ENCODE measurements around the gene AK8.

The AK8 gene

DNA sequence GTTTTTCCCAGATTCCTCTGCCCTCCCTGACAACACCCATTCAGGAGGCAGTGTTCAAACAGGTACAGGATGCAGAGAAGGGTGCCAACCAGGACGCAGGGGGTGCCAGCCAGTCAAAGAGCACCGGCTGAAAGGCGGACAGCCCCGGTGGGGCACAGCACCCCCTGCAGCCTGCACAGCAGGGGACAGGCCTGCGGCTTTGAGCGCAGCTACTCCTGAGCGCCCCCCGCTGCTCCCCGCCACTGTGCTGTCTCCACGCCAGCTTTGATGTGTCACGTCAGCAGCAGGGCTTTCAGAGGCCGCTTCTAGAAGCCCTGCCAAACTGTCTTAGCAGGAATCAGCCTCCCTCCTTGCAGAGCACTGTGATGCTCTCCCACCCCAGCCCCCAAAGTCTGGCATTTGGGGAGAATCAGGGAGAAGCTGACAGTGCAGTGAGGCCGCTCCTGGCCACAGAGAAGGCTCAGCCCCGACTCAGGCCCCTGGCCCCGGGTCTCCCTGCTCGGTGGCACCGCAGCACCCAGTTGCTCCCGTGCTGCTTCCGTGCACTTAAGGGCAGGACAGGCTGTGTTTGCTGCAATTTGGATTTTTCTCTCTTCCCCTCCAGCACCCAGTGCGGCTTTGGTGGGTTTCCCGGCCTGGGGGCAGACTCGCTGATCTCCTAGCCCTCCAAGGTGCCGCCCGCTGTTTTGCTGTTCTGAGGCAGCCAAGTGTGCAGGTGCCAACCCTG is 20.3 kb downstream of the AK8 start:
- peak; percentile 64 for DNase-seq

DNA sequence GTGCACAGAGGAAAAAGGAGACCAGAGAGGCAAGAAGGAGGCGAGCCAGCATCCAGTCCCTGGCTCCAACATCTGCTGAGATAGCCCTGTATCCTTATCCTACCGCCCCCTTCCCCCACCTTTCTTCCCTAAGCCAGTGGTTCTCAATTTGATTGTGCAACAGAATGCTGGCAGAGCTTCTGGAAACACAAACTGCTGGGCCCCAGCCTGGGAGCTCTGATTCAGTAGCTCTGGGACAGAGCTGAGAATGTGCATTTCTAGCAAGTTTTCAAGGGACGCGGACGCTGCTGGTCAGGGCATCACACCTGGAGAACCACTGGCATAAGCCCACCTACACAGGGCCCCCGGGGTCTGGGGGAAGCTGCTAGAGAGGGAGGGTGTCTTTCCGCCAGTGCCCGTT is 21.1 kb downstream of the AK8 start:
- DNase-seq = peak; percentile 80

DNA sequence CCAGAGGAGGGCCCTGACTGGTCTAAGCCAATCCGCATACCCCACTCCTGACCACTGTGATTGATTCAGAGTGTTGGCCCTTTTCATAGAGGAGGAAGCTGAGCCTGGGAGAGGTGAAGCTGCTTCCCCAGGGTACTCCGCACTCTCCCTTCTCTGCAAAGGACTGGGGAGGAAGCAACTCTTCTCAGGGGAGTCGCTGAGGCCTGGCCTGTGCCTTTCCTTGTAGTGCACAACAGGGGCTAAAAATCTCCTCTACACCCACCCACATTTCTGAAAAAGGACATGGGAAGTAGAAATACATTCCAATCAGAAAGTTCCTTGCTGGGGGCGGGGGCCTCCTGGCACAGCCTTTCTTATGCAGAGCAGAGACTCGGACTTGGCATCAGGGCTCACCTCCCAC is 22.2 kb downstream of the AK8 start:
- no peak for DNase-seq

DNA sequence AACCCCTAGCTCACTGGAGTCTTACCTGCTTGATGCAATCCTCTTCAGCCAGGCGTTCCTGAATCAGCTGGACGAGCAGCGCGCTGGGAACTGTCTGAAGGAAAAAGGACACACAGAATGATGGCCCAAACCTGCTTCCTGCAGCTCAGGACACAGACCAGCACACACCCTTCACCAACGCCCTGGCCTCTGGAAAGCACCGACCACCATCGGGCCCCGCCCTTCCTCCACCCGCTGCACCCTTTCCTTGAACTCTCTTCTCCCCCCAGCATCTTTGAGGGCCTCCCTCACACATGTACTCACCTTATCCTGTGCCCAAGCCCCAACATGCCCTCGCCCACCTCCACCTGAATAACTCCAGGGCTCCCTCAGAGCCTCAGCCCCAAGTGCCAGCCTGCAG is 23.3 kb downstream of the AK8 start:
- DNase-seq = no peak

DNA sequence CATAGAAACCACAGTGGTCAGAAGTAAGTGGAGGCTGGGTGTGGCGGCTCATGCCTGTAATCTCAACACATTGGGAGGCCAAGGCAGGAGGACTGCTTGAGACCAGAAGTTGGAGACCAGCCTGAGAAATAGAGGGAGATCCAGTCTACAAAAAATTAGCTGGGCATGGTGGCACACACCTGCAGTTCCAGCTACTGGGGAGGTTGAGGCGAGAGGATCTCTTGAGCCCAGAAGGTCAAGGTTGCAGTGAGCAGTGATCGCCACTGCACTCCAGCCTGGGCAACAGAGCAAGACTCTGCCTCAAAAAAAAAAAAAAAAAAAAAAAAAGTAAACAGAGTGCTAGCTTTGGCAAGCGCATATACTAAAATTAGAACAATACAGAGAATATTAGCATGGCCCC is 24.6 kb downstream of the AK8 start:
- DNase-seq = no peak

DNA sequence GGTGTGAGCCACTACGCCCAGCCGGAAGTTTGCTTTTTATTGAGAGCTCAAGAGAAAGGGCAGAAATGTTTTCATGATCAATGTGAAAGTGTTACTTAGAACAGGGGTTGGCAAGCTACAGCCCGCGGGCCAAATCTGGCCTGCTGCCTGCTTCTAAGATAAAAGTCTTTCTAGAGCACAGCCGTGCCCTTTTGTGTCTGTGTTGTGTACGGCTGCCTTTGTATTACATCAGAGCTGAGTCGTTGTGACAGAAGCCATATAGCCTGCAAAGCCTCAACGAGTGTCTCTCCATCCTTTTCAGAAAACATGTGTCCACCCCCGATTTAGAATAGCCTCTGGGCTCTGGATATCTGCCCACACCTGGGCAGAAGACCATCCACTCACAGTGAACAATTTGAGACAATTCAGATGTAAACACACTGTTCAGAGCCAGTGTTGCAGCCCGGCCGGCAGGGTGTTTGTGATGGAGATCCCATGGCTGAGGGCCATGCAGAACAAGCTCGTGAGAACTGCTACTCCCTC is 28.8 kb downstream of the AK8 start:
- DNase-seq = no peak

DNA sequence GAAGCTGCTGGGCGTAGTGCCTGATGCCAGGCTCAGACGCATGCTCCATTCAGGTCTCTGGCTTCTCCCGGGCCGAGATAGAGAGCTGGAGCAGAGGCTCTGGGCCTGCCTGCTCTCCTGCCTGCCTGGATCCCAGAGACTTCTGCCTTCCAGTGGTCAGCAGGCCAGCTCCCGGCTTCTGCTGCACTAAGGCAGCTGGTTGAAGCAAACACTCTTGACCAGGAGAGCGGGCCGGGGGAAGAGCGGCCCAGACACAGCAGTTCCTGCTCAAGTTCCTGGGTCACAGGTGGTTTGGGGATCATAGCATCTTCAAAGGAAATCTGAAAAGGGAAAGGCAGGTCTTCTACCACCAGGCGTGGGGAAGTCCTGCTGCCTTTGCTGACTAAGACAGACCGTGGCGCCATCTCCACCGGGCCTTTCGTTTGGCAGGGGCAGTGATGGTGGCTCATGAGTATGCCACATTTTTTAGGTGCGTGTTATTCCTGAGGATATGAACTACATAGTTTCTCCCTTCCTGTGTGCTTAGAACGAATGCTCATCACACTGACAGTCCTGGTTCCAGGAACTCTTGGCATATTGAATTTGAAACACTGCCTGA is 31.1 kb downstream of the AK8 start:
- no peak for DNase-seq

DNA sequence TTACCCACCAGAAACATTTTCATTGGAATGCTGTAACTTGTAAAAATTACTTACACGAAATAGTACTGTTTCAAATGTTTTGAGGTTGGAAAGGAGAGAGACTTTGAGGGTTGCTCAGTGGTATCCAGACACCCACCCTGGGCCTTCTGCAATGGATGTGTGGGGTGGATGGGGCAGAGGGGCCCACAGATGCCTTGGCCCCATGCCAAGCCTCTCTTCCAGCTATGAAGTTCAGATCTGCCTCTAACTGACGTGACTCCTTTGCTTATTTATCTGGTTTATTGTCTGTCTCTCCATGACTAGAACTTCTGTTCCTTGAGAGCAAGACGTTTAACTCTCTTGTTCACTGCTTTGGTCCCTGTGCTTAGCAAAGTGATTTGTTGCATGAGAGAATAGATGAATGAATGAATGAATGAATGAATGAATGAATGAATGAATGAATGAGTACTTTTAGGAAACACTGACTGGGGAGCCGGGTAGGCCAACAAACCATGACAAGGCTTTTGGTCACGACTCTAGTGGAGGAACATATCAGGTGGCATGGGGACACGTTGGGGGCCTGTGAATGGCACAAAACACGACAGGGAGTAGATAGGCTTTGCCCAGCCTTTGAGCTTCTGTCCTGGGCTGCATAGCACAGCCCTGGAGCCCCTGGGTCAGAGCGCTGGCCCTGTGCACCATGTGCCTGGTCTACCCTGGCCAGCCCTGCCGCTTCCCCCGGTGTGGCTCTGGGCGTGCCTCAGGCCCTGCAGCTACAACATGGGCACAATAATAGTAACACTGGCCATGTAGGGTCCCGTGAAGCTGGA is 31.8 kb downstream of the AK8 start:
- no peak for DNase-seq

DNA sequence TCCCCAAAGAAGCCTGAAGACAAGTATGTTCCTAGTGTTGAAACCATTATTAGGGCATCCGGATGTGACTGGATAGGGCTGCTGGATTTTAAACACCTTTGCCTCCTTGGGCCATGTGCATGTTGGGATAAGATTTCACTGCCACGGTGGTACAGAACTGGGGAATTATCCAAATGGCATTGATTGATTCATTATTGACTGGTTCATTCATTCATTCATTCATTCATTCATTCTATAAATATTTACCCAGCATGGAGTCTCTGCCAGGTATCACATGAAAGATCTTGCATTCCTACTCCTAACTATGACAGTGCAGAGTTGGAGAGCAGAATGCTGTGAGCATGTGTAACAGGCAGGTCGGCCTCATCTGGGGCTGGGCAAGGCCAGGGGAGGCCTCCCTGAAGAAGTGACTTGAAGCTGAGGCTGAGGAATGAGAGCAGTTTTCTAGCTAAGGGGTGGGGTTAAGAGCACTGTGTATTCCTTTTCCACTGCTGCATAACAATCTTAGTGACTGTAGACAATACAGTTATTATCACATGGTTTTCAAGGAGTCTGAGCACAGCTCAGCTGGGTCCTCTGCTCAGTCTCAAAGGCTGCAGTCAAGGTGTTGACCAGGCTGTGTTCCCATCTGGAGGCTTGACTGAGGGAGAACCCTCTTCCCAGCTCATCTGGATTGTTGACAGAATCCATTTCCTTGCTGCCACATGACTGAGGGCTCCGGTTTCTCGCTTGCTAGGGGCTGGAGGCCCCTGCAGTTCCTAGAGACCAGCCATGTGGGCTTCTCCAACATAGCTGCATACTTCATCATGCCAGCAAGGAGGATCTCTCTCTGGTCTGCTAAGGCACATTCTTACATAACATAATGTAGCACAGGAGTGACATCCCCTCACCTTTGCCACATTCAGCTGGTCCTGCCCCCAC is 35.7 kb downstream of the AK8 start:
- no peak for DNase-seq

DNA sequence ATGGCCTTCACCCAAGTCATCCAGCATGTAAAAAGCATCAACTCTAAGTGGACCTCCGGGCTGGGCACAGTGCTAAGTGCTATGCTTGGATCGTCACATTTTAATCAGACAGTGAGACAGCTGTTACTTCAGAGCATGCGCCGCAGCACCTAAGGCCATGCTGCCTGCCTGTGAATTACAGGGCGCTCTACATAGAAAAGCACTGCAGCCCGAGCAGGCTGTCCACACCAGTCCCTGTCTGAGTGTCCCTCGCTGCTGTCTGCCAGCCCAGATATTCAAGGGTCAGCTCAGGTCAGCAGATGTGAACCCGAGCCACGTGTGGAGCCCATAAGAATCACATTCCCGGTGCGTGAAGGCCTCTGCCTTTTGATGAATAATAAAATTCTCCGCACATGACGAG is 37.1 kb downstream of the AK8 start:
- DNase-seq = no peak

DNA sequence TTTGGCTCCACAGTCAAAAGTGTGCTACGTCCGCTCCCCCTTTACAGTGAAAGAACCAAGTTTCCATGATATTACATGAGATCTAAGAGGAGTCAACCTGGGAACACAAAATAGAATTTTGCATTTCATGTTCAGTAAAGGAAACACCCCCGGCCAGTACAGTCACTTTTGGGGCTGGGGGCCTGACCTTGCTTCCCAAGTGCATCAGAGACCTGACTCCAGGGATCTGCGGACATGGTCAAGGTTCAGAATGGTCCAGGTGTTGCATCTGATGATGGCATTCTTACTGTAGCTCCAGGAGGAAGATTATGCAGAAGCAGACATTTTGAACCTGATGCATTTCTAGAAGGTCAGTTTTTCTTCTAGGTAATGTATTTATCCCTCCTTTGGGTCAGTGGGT is 39.8 kb downstream of the AK8 start:
- DNase-seq = no peak

DNA sequence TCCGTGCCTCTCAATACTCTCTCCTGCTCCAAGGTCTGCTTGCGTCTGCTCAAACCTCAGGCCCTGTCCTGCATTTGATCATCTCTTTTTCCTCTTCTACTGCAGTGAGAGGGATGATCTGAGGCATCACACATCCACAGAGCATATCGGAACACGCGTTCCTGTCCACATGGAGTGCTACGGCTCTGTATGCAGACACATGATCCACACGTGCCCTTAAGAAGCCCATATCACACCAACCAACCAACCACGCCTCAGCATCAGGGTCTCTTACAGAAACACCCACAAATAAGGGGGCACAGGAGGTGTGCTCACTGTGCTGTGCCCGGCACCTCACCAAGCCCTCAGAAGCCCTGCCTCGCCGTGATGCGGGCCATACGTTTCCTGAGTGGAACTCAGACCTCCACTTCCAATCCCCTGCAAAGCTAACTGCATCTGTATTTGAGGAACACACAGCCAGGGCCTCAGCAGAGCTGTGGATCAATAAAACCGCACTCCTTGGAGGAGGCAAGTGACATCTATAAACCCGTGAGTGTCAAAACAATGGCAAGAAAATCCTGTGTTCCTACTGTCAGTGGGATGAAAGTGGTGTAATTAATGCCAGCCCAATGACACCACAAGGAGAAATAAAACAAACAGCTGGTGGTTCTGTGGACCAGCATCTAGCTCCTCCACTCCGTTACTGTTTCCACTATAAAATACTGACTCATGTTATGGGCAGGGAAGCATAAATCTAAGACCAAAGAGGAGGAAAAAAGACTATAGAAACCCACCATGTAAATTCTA is 40.4 kb downstream of the AK8 start:
- DNase-seq = no peak

DNA sequence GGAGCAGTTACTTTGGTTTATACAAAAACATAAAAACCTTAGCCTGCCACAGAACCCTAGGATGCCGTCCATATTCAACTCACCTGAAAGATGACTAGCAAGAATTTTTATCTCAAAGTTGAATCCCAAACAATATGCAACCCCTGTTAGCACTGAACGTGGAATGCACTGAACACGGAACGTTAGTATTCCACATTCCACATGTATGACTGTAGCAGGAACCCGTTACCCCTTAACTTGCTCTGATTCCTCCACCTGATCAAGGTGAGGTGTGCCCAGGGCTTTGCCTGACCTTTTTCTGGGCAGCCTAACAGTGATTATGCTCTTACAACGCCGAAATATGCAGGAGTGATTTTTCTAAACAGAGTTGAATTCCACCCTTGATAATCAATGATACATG is 43.7 kb downstream of the AK8 start:
- DNase-seq = no peak

DNA sequence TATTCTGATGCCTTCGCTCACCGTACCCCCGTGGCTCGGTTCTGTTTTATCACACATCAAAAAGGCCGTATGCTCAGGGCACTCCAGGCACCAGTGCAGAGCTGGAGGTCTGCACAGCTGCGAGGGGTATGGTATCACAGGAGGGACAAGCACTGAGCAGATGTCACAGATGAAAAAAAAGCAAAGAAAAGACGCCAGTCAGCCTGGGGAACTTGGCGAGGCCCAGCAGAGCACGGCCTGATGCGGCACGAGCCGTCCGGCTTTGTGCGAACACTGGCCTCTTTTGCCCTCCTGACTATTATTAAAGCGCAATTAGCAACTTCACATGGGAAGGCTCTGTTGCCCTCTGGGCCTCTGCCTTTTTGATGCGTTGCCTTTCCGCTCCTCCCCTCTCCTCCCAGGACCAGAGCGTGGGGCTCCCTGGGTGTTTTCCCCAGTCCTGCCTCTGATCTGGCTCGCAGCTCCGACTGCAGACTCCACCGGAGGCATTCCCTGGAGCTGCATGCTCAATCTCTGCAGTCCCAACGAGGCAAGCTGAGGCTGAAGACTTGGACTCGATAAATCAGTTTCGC is 44.4 kb downstream of the AK8 start:
- no peak for DNase-seq

DNA sequence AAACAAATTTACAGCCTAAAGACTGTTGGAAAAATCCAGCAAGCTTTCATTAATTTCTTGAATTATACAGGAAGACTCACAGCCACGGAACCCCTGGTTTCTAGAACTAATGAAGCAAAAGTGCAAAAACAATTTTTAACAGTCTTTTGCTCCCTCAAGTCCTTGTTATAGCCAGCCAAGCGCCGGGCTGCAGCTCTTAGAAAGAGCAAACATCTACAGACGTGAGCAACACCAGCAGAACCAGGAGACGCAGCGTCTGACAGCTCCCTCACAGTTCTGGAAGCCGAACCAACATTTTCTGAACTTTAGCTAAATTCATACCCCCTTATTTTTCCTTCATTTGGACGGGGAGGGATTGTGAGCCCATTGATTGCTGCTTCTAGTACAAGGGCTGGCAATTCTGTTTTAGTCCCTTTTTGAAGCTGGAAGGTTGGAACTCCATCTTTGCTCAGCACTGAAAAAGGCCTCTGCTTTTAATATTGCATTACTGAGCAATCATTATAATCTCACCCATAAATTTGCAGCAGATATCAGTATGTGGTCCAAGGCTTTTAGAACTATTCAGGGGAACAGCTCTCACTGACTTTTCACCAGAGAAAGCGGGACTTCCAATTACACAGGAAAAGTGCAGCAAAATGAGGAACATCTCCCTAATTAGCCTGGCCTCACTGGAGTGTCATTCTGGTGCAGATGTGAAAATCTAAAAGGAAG is 45.8 kb downstream of the AK8 start:
- no peak for DNase-seq

DNA sequence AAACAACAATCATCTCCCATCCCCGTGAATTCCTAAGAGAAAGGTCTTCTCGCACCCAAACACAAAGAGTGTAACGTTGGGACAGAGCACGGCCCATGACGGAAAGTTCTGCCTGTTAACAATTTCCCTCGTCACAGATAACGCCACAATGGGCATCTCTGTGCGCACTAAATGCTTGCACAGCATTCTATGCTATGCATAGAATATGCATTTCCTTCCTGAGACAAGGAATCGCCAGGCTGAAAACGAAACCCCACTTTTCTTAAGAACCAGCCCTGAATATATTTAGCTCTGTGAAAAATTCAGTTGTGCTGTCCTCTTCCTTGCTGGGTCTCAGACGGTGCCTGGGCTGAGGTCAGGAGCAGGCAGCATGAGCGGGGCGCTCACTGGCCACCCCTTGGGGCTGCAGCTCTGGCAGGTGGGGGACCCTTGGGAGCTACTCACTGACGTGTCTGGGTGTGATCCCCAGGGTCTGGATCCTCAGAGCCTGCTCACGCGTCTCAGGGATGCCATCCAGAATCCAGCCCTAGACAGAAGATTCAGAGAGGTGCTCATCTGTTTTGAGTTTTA is 49.8 kb downstream of the AK8 start:
- DNase-seq = no peak

DNA sequence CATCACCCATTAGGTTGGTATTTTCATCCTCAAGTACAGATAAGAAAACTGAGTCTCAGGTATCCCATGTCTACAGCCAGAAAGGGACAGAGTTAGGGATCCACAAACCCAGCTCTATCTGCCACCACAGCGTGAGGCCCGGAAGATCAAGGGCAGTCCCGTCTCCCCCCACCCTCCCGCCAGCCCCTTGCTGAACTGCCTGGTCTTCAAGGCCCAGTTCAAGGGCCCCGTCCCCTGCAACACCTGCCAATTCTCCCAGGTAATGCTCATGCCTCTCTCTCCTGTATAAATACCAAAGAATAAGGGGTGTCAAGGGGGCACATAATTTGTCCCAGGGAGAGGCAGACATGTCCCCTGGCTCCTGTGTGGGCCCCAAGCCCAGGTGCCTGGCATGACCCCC is 50.7 kb downstream of the AK8 start:
- no peak for DNase-seq

DNA sequence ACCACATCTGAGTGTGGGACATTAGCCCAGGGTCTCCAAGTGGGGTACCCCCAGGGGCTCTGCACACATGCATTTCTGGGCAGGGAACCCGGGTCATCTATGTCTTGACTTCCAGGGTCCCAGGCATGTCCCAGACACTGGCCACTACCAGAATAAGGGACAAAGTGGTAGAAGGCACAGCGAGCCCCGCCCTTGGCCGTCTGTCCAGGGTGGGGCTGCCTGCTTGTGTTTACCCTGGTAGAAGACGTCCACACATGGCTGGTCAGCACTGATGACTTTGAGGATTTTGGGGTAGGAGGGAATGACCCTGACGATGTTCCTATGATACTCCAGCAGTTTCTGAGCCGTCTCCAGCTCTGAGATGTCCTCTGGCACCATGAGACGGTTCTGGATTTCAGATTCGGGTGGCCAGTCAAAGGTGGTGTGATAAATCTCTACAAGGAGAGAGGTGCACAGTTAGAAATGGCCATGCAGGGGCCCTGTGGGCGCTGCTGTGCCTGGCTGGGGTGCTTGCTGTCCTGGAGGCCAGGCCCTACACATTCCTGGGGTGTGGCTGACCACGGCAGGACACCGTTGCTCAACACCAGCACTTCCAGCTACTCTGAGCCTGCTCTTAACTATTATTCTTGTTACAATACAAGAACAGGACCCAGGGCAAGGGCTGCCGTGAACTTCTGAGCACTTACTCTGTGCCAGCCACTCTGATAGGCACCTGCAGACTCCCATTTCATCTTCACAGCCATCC is 51.3 kb downstream of the AK8 start:
- no peak for DNase-seq

DNA sequence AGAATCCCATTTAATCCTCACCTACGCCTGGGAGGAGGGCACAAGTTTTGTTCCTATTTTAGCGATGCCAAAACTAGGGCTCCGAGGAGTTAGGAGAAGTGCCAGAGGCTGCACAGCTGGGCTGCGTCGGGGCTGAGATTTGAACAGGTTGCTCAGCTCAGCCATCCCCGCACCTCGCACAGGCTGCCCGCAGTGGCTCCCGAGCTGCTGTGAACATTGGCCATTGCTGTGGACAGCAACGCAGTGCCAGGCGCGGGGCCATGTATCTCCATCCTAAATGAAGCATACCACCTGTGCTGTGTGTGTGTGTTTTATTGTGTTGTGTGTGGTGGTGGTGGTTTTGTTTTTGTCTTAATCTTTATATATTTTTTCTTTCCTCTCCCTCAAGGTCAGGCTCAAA is 52.0 kb downstream of the AK8 start:
- DNase-seq = no peak

DNA sequence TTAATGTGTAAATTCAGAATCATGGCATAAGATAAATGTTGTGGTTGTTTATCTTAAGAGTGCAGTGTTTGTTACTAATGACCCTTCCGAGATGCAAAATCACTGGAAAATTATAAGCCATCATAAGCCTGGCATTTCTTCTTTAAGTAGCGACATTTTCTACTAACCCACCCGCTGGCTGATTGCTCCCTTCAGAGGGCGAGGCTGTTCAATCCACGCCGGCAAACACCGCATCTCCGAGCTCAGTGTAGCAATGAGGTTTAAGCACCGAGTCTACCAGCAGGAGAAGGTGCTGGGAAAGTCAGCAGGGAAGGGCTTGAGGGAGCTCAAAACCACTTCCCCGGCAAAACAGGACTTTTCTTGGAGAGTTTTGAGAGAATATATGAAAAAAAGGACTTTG is 52.7 kb downstream of the AK8 start:
- DNase-seq = no peak
